GM21423 (cell line): Measurements from ENCODE around the gene ATG16L1.

ENCODE experiments used
- ATAC-seq: cut with Tn5 transposase; IDR thresholded peaks from one replicate; pipeline ENCODE4 v1.9.1; 2021; ENCODE audit warnings: mild to moderate bottlenecking, moderate library complexity; ENCODE audit not compliant: unreplicated experiment

The ATG16L1 gene

GRCh38 chr2:233258211-233258610 lies 6.7 kb downstream of the ATG16L1 start:
- ATAC-seq, result no peak

GRCh38 chr2:233259730-233260129 lies 8.3 kb downstream of the ATG16L1 start:
- no peak for ATAC-seq

GRCh38 chr2:233260661-233261060 lies 9.2 kb downstream of the ATG16L1 start:
- ATAC-seq, result no peak

- ATAC-seq, result peak; percentile 52
Measured at GRCh38 chr2:233261819-233262555, 10.5 kb downstream of the ATG16L1 start.

GRCh38 chr2:233262562-233262961 lies 11.1 kb downstream of the ATG16L1 start:
- no peak for ATAC-seq

GRCh38 chr2:233263045-233263570 lies 11.6 kb downstream of the ATG16L1 start:
- no peak for ATAC-seq

- no peak for ATAC-seq
Measured at GRCh38 chr2:233264667-233265066, 13.2 kb downstream of the ATG16L1 start.

- ATAC-seq, result no peak
Measured at GRCh38 chr2:233265899-233266431, 14.5 kb downstream of the ATG16L1 start.

- no peak for ATAC-seq
Measured at GRCh38 chr2:233266481-233266880, 15.0 kb downstream of the ATG16L1 start.

GRCh38 chr2:233267516-233268245 lies 16.2 kb downstream of the ATG16L1 start:
- ATAC-seq, result peak; percentile 93

- ATAC-seq, result no peak
Measured at GRCh38 chr2:233270366-233270765, 18.9 kb downstream of the ATG16L1 start.

- no peak for ATAC-seq
Measured at GRCh38 chr2:233270951-233271350, 19.5 kb downstream of the ATG16L1 start.

GRCh38 chr2:233271693-233272092 lies 20.2 kb downstream of the ATG16L1 start:
- ATAC-seq, result no peak

- ATAC-seq, result no peak
Measured at GRCh38 chr2:233273120-233273519, 21.6 kb downstream of the ATG16L1 start.

- ATAC-seq, result no peak
Measured at GRCh38 chr2:233275223-233275622, 23.8 kb downstream of the ATG16L1 start.

- ATAC-seq, result no peak
Measured at GRCh38 chr2:233278921-233279320, 27.4 kb downstream of the ATG16L1 start.

- ATAC-seq, result no peak
Measured at GRCh38 chr2:233280114-233280693, 28.7 kb downstream of the ATG16L1 start.

GRCh38 chr2:233281553-233281952 lies 30.1 kb downstream of the ATG16L1 start:
- ATAC-seq, result no peak

GRCh38 chr2:233281992-233282603 lies 30.6 kb downstream of the ATG16L1 start:
- ATAC-seq, result no peak

GRCh38 chr2:233285921-233286320 lies 34.4 kb downstream of the ATG16L1 start:
- no peak for ATAC-seq

GRCh38 chr2:233287871-233288270 lies 36.4 kb downstream of the ATG16L1 start:
- no peak for ATAC-seq
